NCI-H1048 (cell line): Measurements from ENCODE around the gene SIX4.
"Not testable (repeated sequence)": the region's sequence is repeated elsewhere in the genome, so short reads cannot be mapped to it uniquely, and the experiment has no call there.

Experiments
- DNase-seq: peaks from one replicate; lab custom pipeline; 2025; lab: John Stamatoyannopoulos, UW

The SIX4 gene

DNA sequence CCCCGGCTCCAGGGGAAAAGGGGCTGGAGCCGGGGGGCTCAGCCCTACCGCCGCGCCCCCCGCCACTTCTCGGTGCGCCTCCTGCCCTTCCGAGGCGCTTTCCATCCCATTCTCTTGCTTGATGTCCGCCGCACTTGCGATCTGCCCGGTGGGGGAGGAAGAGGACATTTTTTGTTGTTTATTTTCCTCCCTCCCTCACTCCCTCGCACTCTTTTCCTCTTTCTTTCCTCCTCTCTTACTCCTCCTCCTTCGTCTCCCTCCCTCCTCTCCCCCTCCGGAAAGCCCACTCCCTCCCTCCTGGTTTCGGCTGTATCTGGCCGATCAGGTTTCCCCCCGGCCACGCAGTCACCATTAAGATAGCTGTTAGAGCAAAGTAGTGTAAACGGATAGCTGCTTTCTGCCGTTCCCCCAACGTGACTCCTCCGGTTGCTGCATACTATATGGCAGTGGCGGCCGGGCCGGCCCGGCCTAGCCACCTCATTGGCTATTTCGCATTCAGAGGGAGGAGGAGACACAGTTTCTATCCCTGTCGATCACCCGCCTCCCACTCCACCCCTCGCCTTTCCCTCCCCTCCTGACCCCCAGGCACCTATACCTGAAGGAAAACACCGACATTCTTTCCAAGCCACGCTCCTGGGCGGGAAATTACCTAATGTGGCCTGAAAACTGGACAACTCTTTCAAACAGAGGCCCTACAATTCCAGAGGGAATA is at the start of gene SIX4:
Gene SIX4 (minus strand): TSS at position 445 of the 712 bp plus-strand sequence. CDS start 277 bp downstream, at position 168.
- peak; percentile 13 for DNase-seq

DNA sequence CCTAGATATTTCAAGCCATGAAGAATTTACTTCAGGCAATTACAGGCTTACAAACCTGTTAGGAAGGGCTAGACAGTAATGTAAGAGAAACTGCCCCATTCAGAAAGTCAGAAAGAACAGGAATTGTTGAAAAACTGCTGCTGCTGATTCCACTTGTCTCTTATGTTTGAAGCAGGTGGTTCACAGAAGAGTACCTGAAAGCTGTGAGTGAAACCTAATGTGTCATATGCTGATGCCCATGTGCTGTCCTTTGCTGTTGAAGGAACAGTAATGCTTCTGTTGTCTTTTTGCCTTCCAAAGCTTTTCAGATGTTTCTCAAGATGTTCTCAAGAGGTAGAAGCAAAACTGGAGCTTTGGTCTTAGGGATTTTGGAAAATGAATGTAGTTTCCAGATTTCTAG is 49.4 kb upstream of the SIX4 start:
- DNase-seq = no peak

DNA sequence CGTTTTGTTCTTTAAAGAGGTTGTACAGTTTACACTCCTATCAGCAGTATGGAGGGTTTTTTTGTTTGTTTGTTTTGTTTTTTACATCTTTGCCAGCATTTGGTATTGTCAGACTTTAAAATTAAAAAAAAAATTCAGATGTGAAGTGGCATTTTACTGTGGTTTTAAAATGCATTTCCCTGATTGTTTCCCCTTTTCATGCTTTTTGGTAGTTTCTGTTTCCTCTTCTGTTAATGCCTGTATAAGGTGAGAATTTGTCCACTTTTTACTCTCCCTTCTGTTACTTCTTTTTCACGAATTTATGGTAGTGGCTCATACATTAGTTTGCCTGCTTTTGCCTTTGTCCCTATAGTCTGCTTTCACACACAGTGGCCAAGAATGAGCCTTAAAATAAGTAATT is 47.0 kb upstream of the SIX4 start:
- no peak for DNase-seq

DNA sequence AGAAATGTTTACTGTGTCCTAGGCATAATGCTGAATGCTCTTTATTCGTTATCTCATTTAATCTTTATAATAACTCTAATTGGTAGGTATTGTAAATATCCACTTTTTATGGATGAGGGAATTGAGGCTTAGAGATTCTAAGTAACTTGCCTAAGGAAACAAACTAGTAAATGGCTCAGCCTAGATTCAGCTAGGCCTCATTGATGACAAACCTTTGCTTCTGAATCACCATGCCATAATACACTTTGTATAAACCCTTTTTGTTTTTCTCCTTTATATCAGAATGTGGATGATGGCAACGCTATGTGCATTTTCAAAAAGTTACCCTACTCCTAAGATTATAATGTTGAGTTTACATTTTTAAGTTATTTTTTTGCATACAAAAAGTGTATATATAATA is 44.5 kb upstream of the SIX4 start:
- DNase-seq = no peak

DNA sequence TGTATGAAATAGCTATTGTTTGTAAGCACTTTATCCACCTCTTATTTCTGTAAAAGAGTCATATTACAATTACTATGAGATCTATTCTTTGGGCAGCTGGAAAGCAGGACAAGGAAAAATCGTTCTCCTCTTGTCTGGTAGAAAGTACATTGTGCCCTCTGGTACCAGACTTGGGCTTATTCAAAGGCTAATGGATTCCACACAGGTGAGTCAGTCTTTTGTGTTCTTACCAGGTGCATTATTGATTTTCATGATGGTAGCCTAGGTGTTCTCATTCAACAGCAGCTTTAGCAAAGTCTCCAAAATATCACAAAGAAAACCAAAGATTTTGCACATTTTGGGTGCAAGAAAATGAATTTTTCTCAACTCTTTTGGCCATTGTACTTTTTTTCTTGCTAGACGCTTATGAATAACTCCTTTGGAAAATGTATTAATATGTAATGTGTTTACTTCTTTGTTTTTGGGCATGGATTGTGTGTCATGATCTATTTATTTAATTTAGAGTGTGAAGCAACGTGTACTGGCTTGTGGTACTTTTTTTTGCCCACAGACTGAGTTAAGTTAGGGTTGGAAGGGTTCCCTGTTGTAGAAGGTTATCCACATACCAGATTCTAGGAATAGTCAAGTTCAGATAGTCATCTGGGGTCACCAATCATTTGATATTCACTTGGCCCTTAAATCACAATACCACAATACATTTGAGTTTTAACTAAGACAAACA is 36.7 kb upstream of the SIX4 start:
- no peak for DNase-seq

DNA sequence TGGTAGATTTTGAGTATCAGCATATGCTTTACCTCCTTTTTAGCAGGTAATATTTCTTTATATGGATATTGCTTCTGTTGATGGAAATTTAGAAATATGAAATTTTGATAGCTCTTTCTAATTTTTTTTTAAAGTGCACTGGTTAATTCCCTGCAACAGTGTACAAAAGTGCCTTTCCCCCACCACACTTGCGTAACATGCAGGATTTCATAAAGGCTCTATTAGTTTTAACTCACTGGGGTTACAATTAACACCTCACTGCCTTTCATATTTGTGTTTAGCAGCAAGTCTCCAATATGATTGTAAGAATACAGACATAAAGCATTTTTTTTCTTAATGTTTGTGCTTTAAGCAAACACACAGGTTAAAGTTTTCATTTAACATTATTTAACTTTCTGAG is 36.1 kb upstream of the SIX4 start:
- DNase-seq = no peak

DNA sequence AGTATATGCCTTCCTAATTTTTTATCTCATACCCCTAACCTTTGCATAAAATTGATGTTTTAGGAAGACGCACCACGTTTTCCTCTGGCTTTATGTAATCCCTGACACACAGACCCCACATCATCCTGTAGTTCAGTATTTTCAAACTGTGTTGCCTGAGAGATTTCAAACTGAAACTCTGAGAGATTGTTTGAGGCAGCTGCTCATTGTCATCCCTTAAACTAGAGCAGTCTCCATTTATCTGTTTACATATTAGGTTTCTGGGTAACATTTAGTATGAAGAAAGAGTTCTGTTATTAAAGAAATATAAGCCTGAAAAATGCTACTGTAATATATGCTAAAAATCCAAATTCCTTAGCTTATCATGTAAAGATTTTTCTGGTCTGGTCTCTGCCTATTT is 34.7 kb upstream of the SIX4 start:
- DNase-seq = no peak

DNA sequence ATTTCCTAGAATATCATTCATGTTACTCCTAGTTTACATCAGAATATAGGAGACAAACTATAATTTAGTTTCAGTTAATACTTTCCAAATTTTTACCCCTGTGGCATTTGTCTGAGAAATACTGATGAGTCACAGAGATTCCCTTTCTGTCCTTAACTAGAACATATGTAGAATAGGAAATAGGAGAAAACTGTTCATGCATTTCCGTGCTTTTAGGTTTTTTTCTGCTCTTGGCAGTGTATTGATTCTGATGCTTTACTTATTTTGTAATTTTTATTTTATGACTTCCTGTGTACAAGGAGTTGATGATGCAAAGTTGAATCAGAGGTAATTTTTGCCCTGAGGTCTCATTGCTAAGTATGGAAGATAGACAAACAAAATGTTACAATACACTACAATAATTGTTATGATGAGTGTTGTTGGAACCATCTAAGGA is 33.4 kb upstream of the SIX4 start:
- no peak for DNase-seq

DNA sequence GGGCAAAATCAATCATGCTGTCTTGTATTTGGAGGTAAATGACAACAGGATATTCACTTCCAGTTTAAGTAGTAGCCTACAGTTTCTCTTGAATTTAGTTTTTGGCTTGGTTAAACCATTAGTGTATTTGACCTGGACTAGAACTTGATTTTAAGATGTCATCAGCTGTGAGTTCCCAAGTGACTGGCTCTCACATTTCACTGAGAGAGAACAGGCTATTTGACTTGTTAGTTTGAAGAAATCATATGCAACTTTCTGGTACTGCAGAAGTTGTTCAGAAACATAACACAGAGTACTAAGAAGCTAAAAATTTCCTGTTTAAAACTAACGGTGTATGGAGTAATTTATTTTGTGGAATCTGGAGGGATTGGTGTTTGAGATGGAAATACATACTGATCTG is 32.7 kb upstream of the SIX4 start:
- DNase-seq = no peak

DNA sequence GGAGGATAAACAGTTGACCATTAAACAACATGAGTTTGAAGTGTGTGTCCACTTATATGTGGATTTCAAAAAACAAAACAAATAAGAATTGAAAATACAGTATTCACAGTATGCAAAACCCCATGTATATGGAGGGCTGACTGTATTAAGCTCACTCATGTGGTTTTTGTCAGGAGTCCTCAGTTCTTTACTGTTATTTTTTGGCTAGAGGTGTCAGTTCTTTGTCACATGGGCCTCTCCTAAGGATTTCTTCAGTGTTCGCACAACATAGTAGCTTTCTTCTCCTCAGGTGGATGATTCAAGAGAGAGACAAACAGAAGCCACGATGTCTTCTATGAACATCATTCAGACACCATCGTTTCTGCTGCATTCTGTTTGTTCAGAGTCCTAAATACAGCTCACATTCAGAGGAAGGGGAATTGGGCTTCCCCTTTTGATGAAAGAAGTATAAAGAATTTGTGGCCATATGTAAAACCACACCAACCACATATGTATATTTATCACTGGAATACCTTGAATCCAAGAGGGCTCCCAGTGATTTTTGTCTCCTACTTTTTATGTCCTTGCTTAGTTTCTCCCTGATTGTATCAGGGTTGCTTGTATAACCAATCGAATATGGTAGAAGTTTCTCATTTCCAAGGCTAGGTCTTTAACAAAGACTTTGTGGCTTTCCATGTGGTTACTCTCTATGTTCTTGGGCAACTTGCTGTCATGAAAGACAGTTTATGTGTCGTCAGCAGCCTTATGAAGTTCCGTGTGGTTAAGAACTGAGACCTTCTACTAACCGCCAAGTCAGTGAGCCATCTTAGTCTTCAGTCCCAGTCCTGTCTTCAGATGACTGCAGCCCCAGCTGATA is 29.3 kb upstream of the SIX4 start:
- DNase-seq = no peak

DNA sequence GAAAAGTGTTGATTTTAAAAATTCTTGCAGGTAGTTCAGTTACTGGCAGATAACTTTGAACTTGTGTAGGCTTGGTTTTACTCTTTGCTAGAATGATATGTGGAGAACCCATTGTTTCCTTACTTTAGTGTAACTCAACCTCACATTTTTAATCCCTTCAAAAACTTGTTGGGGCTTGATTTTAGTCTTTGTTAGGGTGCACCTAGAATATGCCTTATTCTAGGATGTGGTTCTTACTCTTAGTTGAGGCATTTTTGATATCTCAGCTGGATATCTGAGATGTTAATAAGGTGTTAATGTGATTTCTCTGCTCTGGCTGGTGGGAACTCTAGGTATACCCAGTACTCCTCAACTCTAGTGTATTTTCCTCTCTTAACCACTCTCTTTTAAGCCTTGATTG is 20.4 kb upstream of the SIX4 start:
- DNase-seq = no peak

DNA sequence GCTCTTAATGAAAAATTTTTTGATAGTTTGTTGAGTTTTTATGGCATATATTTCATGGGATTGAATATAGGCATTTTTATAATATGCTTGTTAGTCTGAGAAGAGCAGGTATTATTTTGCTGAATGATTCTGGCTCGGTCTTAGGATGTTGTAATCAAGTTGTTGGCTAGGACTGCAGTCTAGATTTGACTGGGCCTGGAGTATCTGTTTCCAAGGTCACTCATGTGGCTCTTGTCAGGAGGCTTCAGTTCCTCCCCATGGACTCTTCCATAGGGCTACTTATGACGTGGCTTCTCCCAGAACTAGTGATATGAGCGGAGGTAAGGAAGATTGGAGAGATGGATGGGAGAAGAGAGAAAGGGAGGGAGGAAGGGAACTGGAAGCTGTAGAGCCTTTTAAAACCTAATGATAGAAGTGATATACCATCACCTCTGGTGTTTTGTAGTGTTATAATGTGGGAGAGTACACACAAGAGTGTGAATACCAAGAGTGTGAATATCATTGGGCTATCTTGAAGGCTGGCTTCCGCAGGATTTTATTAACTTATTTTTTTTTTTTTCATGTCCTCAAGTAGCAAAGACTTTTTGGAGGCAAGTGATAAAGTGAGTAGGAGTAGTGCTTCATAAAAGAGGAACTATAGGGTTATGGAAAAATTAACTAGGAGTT is 14.8 kb upstream of the SIX4 start:
- DNase-seq = no peak

DNA sequence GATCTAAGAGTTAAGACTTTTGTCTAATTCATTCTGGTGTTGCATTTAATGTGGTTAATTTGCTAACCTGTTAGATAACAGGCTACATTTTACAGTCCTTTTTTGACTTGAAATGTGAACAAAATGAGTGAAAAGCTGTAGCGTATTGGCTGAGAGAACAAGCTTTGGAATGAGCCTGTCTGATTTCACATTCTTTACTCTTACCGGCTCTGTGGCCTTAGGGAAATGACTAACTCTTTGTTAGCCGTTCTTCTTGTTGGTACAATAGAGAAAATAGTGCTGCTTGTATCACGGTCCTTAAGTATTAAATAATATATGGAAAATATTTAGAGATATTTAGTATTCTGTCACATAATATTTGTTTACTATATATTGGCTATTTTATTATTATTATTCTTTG is 12.3 kb upstream of the SIX4 start:
- DNase-seq = no peak

DNA sequence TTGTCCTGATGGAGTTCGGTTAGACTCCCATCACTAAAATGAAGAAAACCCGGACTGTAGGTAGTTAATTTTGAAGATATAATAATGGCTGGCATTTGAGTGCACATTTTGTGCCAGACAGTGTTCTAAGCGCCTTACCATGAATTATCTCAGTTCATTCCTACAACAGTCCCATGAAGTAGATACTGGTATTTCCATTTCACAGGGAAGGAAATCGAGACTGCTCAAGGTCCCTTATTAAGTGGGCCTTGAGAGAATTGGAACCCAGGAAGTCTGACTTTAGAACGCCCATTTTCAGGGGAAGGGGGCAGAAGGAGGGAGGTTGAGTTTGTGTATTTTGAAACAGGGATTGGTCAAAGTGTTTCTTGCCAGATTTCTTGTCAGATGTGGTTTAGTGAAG is 11.3 kb upstream of the SIX4 start:
- no peak for DNase-seq

DNA sequence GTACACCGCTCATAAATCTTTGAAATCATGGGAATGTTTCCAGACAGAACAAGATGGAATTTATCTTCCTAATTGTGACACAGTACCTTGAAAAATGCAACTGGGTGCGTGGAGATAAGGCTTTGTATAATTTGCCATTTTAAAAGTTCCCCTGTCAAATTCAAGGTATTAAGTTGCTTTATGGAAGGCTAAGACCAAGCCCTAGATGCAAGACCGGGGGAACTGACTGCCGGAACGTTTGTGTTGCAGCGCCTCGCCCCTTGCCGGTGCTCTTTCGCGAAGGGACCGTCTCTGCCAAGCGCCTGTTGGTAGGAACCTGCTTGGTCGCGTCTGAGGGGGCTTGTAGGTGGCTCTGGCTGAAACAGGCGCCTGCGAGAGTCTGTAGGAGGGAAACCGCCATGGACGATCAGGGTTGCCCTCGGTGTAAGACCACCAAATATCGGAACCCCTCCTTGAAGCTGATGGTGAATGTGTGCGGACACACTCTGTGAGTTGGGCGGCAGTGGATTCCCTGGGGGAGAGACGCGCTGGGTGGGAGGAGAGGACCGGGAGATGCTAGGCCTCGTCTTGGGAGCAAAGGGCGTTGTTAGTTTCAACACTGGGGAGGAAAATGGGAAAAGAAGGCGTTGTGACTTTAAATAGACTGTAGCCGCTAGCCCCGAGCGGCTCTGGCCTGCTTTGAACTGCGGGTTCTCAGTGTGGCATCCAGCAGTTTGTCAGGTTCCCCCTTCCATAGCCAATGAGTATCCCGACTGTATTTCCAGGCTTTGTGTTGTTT is 10.5 kb upstream of the SIX4 start, which contains the start of gene MNAT1:
Gene MNAT1 (plus strand): TSS at position 297 of the 778 bp plus-strand sequence. CDS start 102 bp downstream, at position 399.
- no peak for DNase-seq

DNA sequence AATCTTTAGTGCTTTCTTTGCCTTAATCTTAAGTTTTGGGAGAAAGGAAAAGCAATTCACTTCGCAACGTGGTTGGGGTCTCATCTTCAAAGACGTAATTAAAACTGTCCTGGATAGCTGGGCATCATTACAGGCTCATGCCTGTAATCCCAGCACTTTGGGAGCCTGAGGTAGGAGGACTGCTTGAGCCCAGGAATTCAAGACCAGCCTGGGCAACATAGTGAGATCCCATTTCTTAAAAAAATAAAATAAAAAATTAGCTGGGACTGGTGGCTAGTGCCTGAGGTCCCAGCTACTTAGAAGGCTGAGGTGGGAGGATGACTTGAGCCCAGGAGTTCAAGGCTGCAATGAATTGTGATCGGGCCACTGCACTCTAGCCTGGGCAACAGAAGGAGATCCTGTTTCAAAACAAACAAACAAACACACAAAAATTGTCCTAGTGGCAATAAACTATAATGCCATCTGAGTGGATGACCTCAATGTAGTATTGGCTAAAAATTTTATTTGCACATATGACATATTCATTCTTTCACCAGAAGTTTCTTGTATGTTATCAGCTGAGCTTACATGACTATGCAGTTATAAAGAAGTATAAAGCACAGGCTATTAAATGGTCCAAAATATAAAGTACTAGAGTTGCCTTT is 8.8 kb upstream of the SIX4 start:
- no peak for DNase-seq

DNA sequence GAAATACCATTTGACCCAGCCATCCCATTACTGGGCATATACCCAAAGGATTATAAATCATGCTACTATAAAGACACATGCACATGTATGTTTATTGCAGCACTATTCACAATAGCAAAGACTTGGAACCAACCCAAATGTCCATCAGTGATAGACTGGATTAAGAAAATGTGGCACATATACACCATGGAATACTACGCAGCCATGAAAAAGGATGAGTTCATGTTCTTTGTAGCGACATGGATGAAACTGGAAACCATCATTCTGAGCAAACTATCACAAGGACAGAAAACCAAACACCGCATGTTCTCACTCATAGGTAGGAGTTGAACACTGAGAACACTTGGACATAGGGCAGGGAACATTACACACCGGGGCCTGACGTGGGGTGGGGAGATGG is 7.1 kb upstream of the SIX4 start:
- not testable (repeated sequence) for DNase-seq

DNA sequence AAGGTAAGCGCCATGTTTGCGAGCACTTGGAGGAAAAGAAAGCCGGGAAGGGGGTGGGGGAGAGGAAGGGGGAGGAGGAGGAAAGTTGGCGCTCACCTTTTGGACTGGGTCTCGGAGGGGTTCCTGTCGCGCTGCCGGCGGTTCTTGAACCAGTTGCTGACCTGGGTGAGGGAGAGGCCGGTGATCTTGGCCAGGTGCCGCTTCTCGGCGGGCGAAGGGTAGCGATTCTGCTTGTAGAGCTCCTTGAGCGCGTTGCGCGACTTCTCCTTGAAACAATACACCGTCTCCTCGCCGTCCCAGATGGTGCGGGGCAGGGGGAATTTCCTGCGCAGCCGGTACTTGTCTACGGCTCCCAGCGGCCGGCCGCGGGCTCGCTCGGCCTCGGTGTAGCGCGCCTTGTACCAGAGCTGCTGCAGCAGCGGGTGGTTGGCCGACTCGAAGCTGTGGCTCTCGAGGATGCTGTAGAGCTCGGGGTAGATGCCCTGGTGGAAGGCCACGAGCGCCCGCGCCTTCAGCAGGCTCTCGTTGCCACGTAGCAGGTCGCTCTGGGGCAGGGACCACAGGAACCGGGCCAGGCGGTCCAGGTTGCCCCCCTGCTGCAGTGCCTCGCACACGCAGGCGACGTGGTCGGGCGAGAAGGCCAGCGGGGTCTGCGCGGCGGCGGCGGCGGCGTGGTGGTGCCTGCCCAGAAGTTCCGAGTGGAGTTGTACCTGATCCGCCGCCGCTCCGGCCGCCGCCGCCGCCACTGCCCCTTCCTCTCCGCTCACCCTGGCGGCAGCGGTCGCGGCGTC is 840 bp downstream of the SIX4 start:
- no peak for DNase-seq

DNA sequence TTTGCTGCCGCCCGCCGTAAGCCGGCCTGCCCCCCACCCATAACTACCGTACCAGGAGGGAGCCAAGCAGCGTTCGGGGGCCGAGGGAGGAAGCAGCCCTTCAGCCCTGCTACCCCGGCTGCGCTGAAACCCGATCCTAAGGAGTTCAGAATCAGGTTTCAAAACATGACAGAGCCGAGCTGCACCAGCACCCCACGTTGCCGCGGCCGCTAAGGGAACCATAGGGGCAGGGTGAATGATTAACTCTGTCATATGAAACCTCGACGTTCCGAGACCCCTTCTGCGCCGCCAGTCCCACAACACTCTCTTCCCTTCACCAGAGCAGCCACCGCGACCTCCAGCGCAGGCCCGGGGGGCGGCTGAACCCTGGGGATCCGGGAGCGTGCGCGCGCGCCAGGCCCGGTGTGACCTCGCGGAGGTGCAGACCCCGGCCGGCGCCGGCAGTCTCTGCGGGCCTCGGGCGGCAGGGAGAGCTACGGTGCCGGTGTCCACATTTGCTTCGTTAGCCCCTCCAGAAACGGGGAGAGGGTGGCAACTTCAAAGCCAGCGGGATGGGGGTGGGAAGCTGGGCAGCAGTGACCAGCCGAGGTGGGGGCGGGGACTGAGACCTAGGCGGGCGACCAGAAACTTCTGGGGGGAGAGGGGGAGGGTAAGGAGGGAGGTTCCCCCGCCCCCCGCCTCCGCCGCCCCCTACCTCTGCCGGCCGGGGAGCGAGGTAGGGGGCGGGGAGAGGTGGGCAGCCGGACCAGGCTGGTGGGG is 1.6 kb downstream of the SIX4 start:
- DNase-seq = peak; percentile 6

DNA sequence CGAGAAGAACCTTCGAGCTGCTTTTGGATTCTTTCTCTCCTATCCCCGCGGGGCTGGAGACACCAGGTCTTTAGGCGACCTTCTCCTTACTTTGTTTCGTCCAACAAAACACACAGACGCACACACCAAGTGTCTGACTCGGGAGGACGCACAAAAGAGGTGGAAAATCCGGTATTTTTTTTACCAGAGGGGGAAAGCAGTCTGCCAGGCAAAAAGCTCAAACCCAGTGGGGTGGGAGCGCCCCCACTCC is 2.1 kb downstream of the SIX4 start:
- no peak for DNase-seq
